OCI-LY1 (cell line): Measurements from ENCODE around the gene TEP1.

Experiments
- H2AFZ ChIP-seq: fragments of 200-600 bp; sonication (generic), shearing (Covaris generic); 2 replicates; pipeline ENCODE4 v1.6.0; 2014; ENCODE audit warnings: antibody characterized with exemption, mild to moderate bottlenecking, low read length
- H3F3A ChIP-seq: fragments of 200-600 bp; sonication (generic), shearing (Covaris generic); 2 replicates; pipeline ENCODE4 v1.6.0; 2014; ENCODE audit warnings: mild to moderate bottlenecking, antibody characterized with exemption, low read length, moderate library complexity; ENCODE audit not compliant: insufficient read depth
- H3K27ac ChIP-seq: fragments of 200-600 bp; sonication (generic); 2 replicates; pipeline ENCODE4 v1.5.1; 2014; ENCODE audit warnings: low read length, mixed run types, mild to moderate bottlenecking, low read depth; ENCODE audit not compliant: poor library complexity, severe bottlenecking
- H3K27me3 ChIP-seq: fragments of 200-600 bp; sonication (generic); 2 replicates; pipeline ENCODE4 v1.6.0; 2014; ENCODE audit warnings: antibody characterized with exemption, mild to moderate bottlenecking, low read length, moderate library complexity; ENCODE audit not compliant: insufficient read depth
- H3K36me3 ChIP-seq: fragments of 200-600 bp; sonication (generic); 2 replicates; pipeline ENCODE4 v1.6.1; 2014; ENCODE audit warnings: mild to moderate bottlenecking, antibody characterized with exemption, low read length, moderate library complexity, mixed read lengths; ENCODE audit not compliant: insufficient read depth
- H3K4me1 ChIP-seq: fragments of 200-600 bp; sonication (generic); 2 replicates; pipeline ENCODE4 v1.5.1; 2014; ENCODE audit warnings: mild to moderate bottlenecking, low read length, moderate library complexity; ENCODE audit not compliant: insufficient read depth, severe bottlenecking
- H3K4me2 ChIP-seq: fragments of 200-600 bp; sonication (generic), shearing (Covaris generic); 2 replicates; pipeline ENCODE4 v1.6.1; 2014; ENCODE audit warnings: low read length
- H3K4me3 ChIP-seq: fragments of 200-600 bp; sonication (generic); 2 replicates; pipeline ENCODE4 v1.5.1; 2014; ENCODE audit warnings: low read length, low read depth, mild to moderate bottlenecking, mixed read lengths; ENCODE audit not compliant: poor library complexity, severe bottlenecking
- H3K79me2 ChIP-seq: fragments of 200-600 bp; shearing (Covaris generic); 2 replicates; pipeline ENCODE4 v1.6.1; 2016; ENCODE audit warnings: mixed run types, low read length, mixed read lengths; ENCODE audit not compliant: insufficient read depth
- H3K9ac ChIP-seq: fragments of 200-600 bp; sonication (generic), shearing (Covaris generic); 2 replicates; pipeline ENCODE4 v1.6.1; 2014; ENCODE audit warnings: mild to moderate bottlenecking, low read length, mixed read lengths
- H3K9me2 ChIP-seq: fragments of 200-600 bp; sonication (generic), shearing (Covaris generic); 2 replicates; pipeline ENCODE4 v1.6.1; 2014; ENCODE audit warnings: low read depth, mild to moderate bottlenecking, low read length, mixed read lengths
- H3K9me3 ChIP-seq: fragments of 200-600 bp; shearing (Covaris generic); 2 replicates; pipeline ENCODE4 v1.6.1; 2014; ENCODE audit warnings: low read length, mixed read lengths
- H4K20me1 ChIP-seq: fragments of 200-600 bp; sonication (generic), shearing (Covaris generic); 2 replicates; pipeline ENCODE4 v1.6.0; 2016; ENCODE audit warnings: mild to moderate bottlenecking, low read length; ENCODE audit not compliant: insufficient read depth
- CTCF ChIP-seq: fragments of 200-600 bp; sonication (generic), shearing (Covaris generic); IDR thresholded peaks from 2 replicates; pipeline ENCODE4 v1.5.1; 2017; ENCODE audit warnings: mild to moderate bottlenecking, antibody characterized with exemption, low read length, moderate library complexity, mixed read lengths
- EZH2 ChIP-seq: fragments of 200-600 bp; sonication (generic), shearing (Covaris generic); IDR thresholded peaks from 2 replicates; pipeline ENCODE4 v1.8.0; 2017; ENCODE audit warnings: borderline replicate concordance, mixed run types, mild to moderate bottlenecking, antibody characterized with exemption, low read length, moderate library complexity, mixed read lengths

The TEP1 gene

GRCh38 chr14:20356422-20356821, 56.9 kb downstream of the TEP1 start:
- no peaks in the 10 kb centered on the region for H3K4me1 ChIP-seq
- no peaks in the 10 kb centered on the region for H3K9me3 ChIP-seq
- no peaks in the 10 kb centered on the region for H4K20me1 ChIP-seq
- no peak overlapping the region for H3K4me3 ChIP-seq
- H3K4me2 ChIP-seq = no peak overlapping the region
- H2AFZ ChIP-seq = no peak overlapping the region
- H3F3A ChIP-seq = no peaks in the 10 kb centered on the region
- H3K79me2 ChIP-seq = no peaks in the 10 kb centered on the region
- no peaks in the 10 kb centered on the region for H3K9me2 ChIP-seq
- no peaks in the 10 kb centered on the region for H3K27me3 ChIP-seq
- no peak for TF ChIP-seq CTCF
- no peak for TF ChIP-seq EZH2
- H3K36me3 ChIP-seq = peaks cover 89% of the 10 kb centered on the region
- H3K9ac ChIP-seq = no peak overlapping the region
- H3K27ac ChIP-seq = no peak overlapping the region

GRCh38 chr14:20350860-20351259, 62.4 kb downstream of the TEP1 start:
- Histone ChIP-seq H3K9me2 (no peaks in the 10 kb centered on the region), H3K4me1 (no peaks in the 10 kb centered on the region), H4K20me1 (no peaks in the 10 kb centered on the region), H2AFZ (no peak overlapping the region), H3K4me2 (no peak overlapping the region), H3K9me3 (no peaks in the 10 kb centered on the region), H3K27ac (no peak overlapping the region), H3K27me3 (no peaks in the 10 kb centered on the region), H3K79me2 (no peaks in the 10 kb centered on the region), H3K9ac (no peak overlapping the region), H3F3A (no peaks in the 10 kb centered on the region), H3K36me3 (peaks cover 89% of the 10 kb centered on the region), H3K4me3 (no peak overlapping the region)
- TF ChIP-seq EZH2 (no peak), CTCF (no peak)

DNA sequence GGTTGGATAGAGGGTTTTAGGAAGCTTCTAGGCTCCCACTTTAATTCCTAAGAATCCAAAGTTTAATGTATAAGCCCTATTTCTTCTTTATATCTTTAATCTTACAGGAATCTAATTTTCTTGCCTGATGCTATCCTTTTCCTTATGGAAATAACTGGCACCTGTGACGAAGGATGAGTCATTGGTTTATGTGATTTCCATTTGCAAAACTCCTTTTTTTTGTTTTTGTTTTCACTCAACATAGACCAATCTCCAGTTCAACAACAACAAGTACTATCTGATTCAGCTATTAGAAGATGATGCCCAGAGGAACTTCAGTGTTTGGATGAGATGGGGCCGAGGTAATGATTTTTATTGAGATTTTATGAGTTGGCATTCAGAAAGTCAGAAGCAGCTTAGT, 63.0 kb downstream of the TEP1 start:
- Histone ChIP-seq H3K79me2 (no peaks in the 10 kb centered on the region), H3K27me3 (no peaks in the 10 kb centered on the region), H3K4me1 (no peaks in the 10 kb centered on the region), H3K36me3 (peaks cover 91% of the 10 kb centered on the region), H3K9ac (no peak overlapping the region), H3K27ac (no peak overlapping the region), H3K4me3 (no peak overlapping the region), H3K9me3 (no peaks in the 10 kb centered on the region), H3F3A (no peaks in the 10 kb centered on the region), H4K20me1 (no peaks in the 10 kb centered on the region), H3K9me2 (no peaks in the 10 kb centered on the region), H2AFZ (no peak overlapping the region), H3K4me2 (no peak overlapping the region)
- no peak for TF ChIP-seq CTCF
- no peak for TF ChIP-seq EZH2
